RWPE2 (cell line): ENCODE measurements around the gene TACC2.
"Not testable (repeated sequence)": the region's sequence is repeated elsewhere in the genome, so short reads cannot be mapped to it uniquely, and the experiment has no call there.

ENCODE experiments used
- ATAC-seq: fragments of 200-7000 bp; cut with Tn5 transposase; 3 replicates; pipeline ENCODE4 v1.9.1; 2021; ENCODE audit warnings: low read depth
- DNase-seq: peaks from one replicate; pipeline ENCODE4 v3.0.0-alpha.2; 2020; ENCODE audit warnings: low spot score
- H3K27ac ChIP-seq: fragments of 450-650 bp; 2 replicates; pipeline ENCODE4 v1.5.1; 2017; ENCODE audit warnings: mild to moderate bottlenecking; ENCODE audit not compliant: poor library complexity, severe bottlenecking
- H3K27me3 ChIP-seq: fragments of 250-450 bp; sonication (Bioruptor Pico); 2 replicates; pipeline ENCODE4 v1.5.1; 2021; ENCODE audit warnings: mild to moderate bottlenecking, moderate library complexity; ENCODE audit not compliant: insufficient read depth, poor library complexity, severe bottlenecking
- H3K36me3 ChIP-seq: fragments of 250-450 bp; sonication (Bioruptor Pico); 2 replicates; pipeline ENCODE4 v1.5.1; 2020; ENCODE audit warnings: low read depth, mild to moderate bottlenecking, moderate library complexity
- H3K4me1 ChIP-seq: fragments of 250-450 bp; sonication (Bioruptor Pico); 2 replicates; pipeline ENCODE4 v1.5.1; 2021; ENCODE audit warnings: mild to moderate bottlenecking, moderate library complexity; ENCODE audit not compliant: insufficient read depth, poor library complexity, severe bottlenecking
- H3K4me3 ChIP-seq: fragments of 250-450 bp; sonication (Bioruptor Pico); 2 replicates; pipeline ENCODE4 v1.5.1; 2021; ENCODE audit warnings: mild to moderate bottlenecking, moderate library complexity; ENCODE audit not compliant: severe bottlenecking
- H3K9me3 ChIP-seq: fragments of 250-450 bp; sonication (Bioruptor Pico); 2 replicates; pipeline ENCODE4 v1.5.1; 2021; ENCODE audit warnings: mild to moderate bottlenecking, moderate library complexity; ENCODE audit not compliant: severe bottlenecking
- TF ChIP-seq, protein P1 (sequence below): fragments of 450-650 bp; IDR thresholded peaks from one replicate; pipeline ENCODE4 v1.5.1; 2017; ENCODE audit warnings: mild to moderate bottlenecking, moderate library complexity; ENCODE audit not compliant: poor library complexity, severe bottlenecking

Gene TACC2

DNA sequence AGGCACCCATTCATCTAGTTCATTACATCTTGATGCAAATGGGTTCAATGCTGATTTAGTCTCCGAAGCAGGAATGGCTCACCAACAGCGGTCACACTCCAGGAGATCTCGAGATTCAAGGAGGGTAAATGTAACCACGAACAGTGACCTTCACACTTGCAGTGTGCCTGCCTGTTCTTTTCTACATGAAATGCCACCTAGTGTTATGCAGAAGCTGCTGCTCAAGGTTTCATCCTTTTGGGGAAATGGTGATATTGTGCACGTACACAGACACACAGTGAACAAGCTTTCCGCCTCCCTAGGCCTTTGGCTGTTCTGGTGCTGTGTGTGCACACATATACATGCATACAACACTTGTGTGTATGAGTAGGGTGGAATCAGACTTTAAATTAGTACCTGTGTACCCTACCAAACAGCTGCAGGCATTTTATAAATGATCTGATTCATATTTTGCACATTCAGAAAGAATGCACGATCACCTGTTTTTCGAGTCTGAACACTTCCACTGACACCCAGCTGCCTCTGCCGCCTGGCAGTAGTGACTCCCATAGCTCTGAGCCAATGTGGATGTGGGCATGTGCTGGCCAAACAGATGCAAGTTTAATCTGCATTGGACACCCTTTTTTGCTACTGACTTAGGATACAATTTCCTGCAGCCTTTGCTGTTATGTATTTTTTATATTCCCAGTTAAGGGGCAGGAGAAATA lies 100.5 kb downstream of the TACC2 start:
- no peak overlapping the region for H3K4me3 ChIP-seq
- TF ChIP-seq, protein P1, sequence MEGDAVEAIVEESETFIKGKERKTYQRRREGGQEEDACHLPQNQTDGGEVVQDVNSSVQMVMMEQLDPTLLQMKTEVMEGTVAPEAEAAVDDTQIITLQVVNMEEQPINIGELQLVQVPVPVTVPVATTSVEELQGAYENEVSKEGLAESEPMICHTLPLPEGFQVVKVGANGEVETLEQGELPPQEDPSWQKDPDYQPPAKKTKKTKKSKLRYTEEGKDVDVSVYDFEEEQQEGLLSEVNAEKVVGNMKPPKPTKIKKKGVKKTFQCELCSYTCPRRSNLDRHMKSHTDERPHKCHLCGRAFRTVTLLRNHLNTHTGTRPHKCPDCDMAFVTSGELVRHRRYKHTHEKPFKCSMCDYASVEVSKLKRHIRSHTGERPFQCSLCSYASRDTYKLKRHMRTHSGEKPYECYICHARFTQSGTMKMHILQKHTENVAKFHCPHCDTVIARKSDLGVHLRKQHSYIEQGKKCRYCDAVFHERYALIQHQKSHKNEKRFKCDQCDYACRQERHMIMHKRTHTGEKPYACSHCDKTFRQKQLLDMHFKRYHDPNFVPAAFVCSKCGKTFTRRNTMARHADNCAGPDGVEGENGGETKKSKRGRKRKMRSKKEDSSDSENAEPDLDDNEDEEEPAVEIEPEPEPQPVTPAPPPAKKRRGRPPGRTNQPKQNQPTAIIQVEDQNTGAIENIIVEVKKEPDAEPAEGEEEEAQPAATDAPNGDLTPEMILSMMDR = peak; percentile 29
- H3K27me3 ChIP-seq = no peaks in the 10 kb centered on the region
- ATAC-seq = peak; percentile 87
- no peaks in the 10 kb centered on the region for H3K9me3 ChIP-seq
- no peak for DNase-seq
- peaks cover 41% of the 10 kb centered on the region for H3K4me1 ChIP-seq
- H3K36me3 ChIP-seq = no peaks in the 10 kb centered on the region
- H3K27ac ChIP-seq = peak overlapping the region; percentile 86

DNA sequence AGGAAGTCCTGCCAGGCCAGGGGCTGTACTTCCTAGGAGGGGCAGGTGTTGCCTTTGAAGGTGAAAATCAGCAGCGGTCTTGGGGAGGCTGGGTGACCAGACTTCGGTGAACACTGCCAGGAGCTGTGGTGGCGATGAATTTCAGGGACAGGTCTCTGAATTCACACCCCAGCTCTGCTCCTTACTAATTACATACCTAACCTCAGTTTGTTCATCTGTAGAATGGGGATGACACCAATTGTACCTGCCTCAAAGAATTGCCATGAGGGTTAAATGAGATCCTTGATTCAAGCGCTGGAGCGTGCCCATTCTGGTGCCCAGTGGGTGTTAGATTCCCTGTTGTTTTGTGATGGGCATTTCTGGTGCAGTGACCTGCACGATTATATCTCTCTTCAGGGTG lies 102.8 kb downstream of the TACC2 start:
- TF ChIP-seq, protein P1 = no peak
- Histone ChIP-seq H3K27me3 (no peaks in the 10 kb centered on the region), H3K27ac (no peak overlapping the region), H3K9me3 (no peaks in the 10 kb centered on the region), H3K4me1 (peaks cover 20% of the 10 kb centered on the region), H3K4me3 (no peak overlapping the region), H3K36me3 (no peaks in the 10 kb centered on the region)
- no peak for DNase-seq
- no peak for ATAC-seq

DNA sequence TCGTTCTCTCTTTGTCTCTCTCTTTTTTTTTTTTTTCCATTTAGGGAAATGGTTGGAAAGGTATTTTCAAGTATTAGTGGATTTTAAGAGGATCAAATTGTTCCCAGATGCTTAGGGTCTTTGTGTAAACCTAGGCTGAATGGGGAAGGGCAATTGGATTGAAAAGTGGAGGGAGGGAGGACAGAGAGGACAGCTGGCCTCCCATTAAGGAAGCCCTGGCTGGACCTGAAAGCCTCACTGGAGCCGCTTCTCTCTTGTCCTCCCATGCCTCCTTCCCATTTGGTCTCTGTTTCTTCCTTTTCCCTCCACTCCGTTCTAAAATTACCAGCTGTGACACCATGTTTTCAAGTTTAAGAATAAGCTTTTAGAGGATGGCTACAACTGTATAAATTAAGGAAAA lies 104.1 kb downstream of the TACC2 start:
- Histone ChIP-seq H3K9me3 (no peaks in the 10 kb centered on the region), H3K36me3 (no peaks in the 10 kb centered on the region), H3K4me3 (no peak overlapping the region), H3K4me1 (peaks cover 14% of the 10 kb centered on the region), H3K27me3 (no peaks in the 10 kb centered on the region), H3K27ac (no peak overlapping the region)
- TF ChIP-seq, protein P1 = no peak
- no peak for ATAC-seq
- DNase-seq = no peak

DNA sequence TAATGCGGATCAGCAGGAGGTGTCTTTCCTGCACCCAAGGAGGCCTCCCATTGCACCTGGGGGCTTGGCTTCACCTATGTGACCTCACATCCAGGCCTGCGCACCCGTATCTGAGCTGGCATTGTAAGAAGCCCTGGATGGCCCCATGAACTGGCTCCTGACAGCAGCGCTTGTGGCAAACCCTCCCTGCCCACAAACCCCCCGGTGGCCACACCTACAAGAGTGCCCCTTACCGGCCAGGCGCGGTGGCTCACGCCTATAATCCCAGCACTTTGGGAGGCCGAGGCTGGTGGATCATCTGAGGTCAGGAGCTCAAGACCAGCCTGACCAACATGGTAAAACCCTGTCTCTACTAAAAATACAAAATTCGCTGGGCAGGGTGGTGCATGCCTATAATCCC lies 107.2 kb downstream of the TACC2 start:
- not testable (repeated sequence) for H3K9me3 ChIP-seq, H3K27ac ChIP-seq, H3K36me3 ChIP-seq, H3K4me3 ChIP-seq, DNase-seq, H3K27me3 ChIP-seq, ATAC-seq, H3K4me1 ChIP-seq

DNA sequence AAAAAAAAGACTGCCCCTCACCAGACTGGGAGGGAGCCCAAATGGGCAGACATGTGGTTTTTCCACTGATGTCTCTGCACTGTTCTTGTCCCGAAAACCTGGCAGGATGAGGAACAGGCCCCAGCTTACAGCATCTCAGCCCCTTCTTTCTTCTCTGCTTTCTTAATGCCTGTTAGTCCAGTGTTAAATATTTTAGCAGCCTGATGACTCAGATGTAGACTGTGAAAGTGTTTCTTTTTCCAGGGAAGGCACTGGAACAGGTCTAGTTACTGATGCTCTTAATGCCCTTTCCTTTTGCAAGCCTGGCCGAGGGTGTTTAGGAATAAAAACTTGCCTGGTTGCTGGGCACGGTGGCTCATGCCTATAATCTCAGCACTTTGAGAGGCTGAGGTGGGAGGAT lies 107.7 kb downstream of the TACC2 start:
- no peaks in the 10 kb centered on the region for H3K36me3 ChIP-seq
- ATAC-seq = peak; percentile 44; the same call in 1 of the 3 replicates

More for the DNA sequence above, 107.7 kb downstream of the TACC2 start:
- TF ChIP-seq, protein P1 = no peak
- peaks cover under 1% of the 10 kb centered on the region for H3K4me1 ChIP-seq
- H3K9me3 ChIP-seq = no peaks in the 10 kb centered on the region
- DNase-seq = no peak
- H3K4me3 ChIP-seq = no peak overlapping the region
- no peaks in the 10 kb centered on the region for H3K27me3 ChIP-seq
- no peak overlapping the region for H3K27ac ChIP-seq
